Esophagus squamous epithelium (tissue), 5 donors: Measurements from ENCODE around the gene RBCK1. TPM values are rescaled to one million over a fixed set of nuclear protein-coding genes. Genes with fewer than 3 reads are reported as not detected.

Source experiments
- DNase-seq: peaks from one replicate; lab custom pipeline; 2025; lab: John Stamatoyannopoulos, UW
- H3K27ac ChIP-seq, 4 donors: fragments of 200-600 bp; sonication (generic); one replicate each; pipeline ENCODE4 v1.5.1; 2016 to 2019; ENCODE audit warnings: mild to moderate bottlenecking in 1 of 4
- H3K27me3 ChIP-seq, 4 donors: fragments of 200-600 bp; sonication (generic); 1 replicate in 3 of 4; 2 replicates in 1 of 4; pipeline versions ENCODE4 v1.5.1 to v1.6.0; 2017 to 2021; ENCODE audit warnings: antibody characterized with exemption in 1 of 4
- H3K36me3 ChIP-seq, 3 donors: fragments of 200-600 bp; sonication (generic); one replicate each; pipeline ENCODE4 v1.5.1; 2016 to 2019
- H3K4me1 ChIP-seq, 3 donors: fragments of 200-600 bp; sonication (generic); one replicate each; pipeline ENCODE4 v1.5.1; 2017 to 2019
- H3K4me3 ChIP-seq, 4 donors: fragments of 200-600 bp; sonication (generic); 1 replicate in 3 of 4; 2 replicates in 1 of 4; pipeline ENCODE4 v1.5.1; 2016 to 2019; ENCODE audit warnings: mild to moderate bottlenecking in 2 of 4, moderate library complexity in 1 of 4
- H3K9me3 ChIP-seq, 3 donors: fragments of 200-600 bp; sonication (generic); one replicate each; pipeline ENCODE4 v1.5.1; 2016 to 2019
- POLR2A ChIP-seq, 4 donors: fragments of 450-650 bp; IDR thresholded peaks; one replicate each; pipeline ENCODE4 v1.6.1; 2017; ENCODE audit warnings: antibody characterized with exemption in 4 of 4, mild to moderate bottlenecking in 4 of 4, moderate library complexity in 3 of 4
- WGBS, 2 donors: methylation state at CpG; one replicate each; pipeline ENCODE4 v1.1.5; 2018; 5-methylcytosine and 5-hydroxymethylcytosine counted together
- intact Hi-C: fragments of 100-400 bp; cut with DNase I; formaldehyde crosslinking; loops from one replicate; pipeline ENCODE4 v1.15.0; 2022
- small RNA-seq, 4 donors: library from RNA; depleted of rRNA; stranded (forward); fragments of <200 nt; gene quantifications; one replicate each; pipeline ENCODE3, GENCODE V24; 2016
- total RNA-seq, 4 donors: library from RNA; depleted of rRNA; stranded (reverse); fragments of >200 nt; gene quantifications; one replicate each; pipeline ENCODE4 v1.1.0, GENCODE V29; 2016
- TF ChIP-seq, protein P1 (sequence below), 6 experiments: fragments of 450-650 bp in 4 of 6; fragments of 200-600 bp in 2 of 6; sonication (generic) in 2 of 6; IDR thresholded peaks; one replicate each; pipeline ENCODE4 v1.5.1; 2016 to 2019; ENCODE audit warnings: antibody characterized with exemption in 6 of 6, mild to moderate bottlenecking in 4 of 6, moderate library complexity in 4 of 6
- donor health status: DM: yes; HTN: yes; CAD: no.

RBCK1 gene
- total RNA-seq, 4 donors from 2014 or later, result 46.9 to 79.8 (median 63.2) TPM

DNA sequence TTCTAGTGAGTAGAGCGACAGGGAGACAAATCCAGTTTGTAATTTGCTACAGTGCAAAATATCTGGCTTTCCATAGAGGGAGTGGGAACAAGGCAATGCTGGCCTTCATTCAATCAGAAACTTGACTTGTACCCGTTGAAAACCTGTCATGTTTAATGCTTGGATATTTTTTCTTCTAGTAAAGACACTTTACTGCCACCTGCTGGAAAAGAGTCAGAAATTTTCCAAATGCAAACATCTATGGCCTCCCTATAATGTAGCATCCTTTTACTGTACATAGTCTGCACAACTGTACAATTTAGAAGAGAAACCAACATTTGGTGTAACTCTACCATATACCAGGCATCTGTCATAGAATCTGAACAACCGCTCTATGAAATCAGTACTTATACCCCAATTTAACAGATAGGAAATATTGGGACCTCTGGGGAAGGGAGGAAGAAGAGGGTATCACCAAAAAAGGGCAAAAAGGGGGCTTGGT, 70.9 kb downstream of the RBCK1 start:
- WGBS, 2 donors, result 49 to 59% methylated on average over 3 of the region's 3 CpGs
- Histone ChIP-seq H3K27me3 (no peaks in the 10 kb centered on the region), H3K4me3 (no peak overlapping the region), H3K9me3 (no peaks in the 10 kb centered on the region), H3K36me3 (peaks cover 9 to 74% (median 9%) of the 10 kb centered on the region in 3 donors), H3K4me1 (peaks cover 0 to 21% (median 0%) of the 10 kb centered on the region in 3 donors), H3K27ac (no peak overlapping the region)
- intact Hi-C loops, result loop anchor here (5.0 kb wide), 1 partner anchor 127 kb away; no protein-coding TSS in a partner anchor
- TF ChIP-seq, protein P1, sequence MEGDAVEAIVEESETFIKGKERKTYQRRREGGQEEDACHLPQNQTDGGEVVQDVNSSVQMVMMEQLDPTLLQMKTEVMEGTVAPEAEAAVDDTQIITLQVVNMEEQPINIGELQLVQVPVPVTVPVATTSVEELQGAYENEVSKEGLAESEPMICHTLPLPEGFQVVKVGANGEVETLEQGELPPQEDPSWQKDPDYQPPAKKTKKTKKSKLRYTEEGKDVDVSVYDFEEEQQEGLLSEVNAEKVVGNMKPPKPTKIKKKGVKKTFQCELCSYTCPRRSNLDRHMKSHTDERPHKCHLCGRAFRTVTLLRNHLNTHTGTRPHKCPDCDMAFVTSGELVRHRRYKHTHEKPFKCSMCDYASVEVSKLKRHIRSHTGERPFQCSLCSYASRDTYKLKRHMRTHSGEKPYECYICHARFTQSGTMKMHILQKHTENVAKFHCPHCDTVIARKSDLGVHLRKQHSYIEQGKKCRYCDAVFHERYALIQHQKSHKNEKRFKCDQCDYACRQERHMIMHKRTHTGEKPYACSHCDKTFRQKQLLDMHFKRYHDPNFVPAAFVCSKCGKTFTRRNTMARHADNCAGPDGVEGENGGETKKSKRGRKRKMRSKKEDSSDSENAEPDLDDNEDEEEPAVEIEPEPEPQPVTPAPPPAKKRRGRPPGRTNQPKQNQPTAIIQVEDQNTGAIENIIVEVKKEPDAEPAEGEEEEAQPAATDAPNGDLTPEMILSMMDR (IDR thresholded peaks at IDR 0.05), result peak in 5 of 6 experiments; percentile 44 to 70 (median 61)
- no peak for TF ChIP-seq POLR2A (IDR thresholded peaks at IDR 0.05)
- DNase-seq, result no peak

DNA sequence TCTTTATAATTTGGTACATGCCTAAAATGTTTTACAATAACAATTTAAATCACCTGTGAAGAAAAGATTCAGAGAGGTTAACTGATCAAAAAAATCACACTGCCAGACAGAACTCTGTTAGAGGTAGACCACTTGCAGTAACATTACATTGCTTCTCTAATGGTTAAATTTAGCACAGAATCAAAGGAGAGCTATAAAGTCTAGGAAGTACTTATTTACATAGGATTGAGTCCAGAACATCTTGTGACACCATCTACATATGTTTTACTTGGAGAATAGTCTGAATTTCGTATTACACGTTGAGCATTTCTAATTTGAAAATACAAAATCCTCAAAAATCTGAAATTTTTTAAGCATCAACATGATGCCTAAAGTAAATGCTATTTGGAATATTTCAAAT, 71.4 kb downstream of the RBCK1 start:
- H3K4me3 ChIP-seq, result no peak overlapping the region
- H3K27me3 ChIP-seq, result no peaks in the 10 kb centered on the region
- H3K27ac ChIP-seq, result no peak overlapping the region
- no peak for TF ChIP-seq POLR2A (IDR thresholded peaks at IDR 0.05)
- TF ChIP-seq, protein P1 (IDR thresholded peaks at IDR 0.05), result no peak
- no peak for DNase-seq
- WGBS, 2 donors, result 66 to 69% methylated on average over 2 of the region's 2 CpGs
- H3K9me3 ChIP-seq, result no peaks in the 10 kb centered on the region
- intact Hi-C loops, result loop anchor here (5.0 kb wide), 1 partner anchor 127 kb away; no protein-coding TSS in a partner anchor
- H3K4me1 ChIP-seq, result peaks cover 0 to 21% (median 0%) of the 10 kb centered on the region in 3 donors
- peaks cover 9 to 79% (median 14%) of the 10 kb centered on the region in 3 donors for H3K36me3 ChIP-seq

DNA sequence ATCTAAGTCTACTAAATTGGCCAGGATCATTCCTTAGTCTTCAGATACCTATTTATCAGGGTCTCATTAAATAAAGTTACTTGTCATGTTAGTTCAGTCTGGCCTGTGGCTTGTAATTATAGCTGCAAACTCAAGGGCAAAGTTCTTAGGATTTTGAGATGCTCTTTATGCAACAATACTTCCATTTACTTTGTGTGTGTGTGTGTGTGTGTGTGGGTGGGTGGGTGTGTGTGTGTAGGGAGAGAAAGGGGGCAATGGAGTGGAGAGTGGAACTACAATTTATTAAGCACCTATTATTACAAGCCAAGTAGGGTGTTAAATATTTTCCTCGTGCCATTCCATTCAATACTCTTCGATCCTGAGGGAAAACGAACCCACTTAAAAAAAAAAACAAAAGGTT, 71.9 kb downstream of the RBCK1 start:
- peaks cover 0 to 18% (median 0%) of the 10 kb centered on the region in 3 donors for H3K4me1 ChIP-seq
- peaks cover 9 to 84% (median 15%) of the 10 kb centered on the region in 3 donors for H3K36me3 ChIP-seq
- no peak overlapping the region for H3K27ac ChIP-seq
- 55 to 74% methylated on average over 3 of the region's 3 CpGs for WGBS, 2 donors
- no peak overlapping the region for H3K4me3 ChIP-seq
- no peaks in the 10 kb centered on the region for H3K9me3 ChIP-seq
- DNase-seq, result no peak
- H3K27me3 ChIP-seq, result no peaks in the 10 kb centered on the region
- intact Hi-C loops, result no loop called here
- TF ChIP-seq, protein P1 (IDR thresholded peaks at IDR 0.05), result no peak
- no peak for TF ChIP-seq POLR2A (IDR thresholded peaks at IDR 0.05)

DNA sequence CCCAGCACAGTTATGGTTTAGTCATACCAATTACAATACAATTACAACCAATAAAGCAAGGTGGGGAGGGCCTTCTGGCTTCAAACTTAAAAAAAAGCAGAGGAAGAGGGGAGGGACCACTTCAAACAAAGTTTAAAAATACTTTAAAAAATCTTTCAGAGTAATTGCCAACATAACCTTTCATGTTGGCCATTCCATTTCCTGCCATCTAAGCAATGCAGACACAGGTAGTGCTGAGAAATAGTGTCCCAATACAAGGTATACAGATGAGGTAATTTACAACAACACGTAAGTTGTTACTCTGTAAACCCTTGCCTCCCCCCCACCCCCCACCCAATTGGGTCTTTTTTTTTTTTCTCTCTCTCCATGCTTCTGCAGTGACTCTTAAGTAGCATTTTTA, 73.1 kb downstream of the RBCK1 start:
- Histone ChIP-seq H3K4me3 (no peak overlapping the region), H3K27ac (no peak overlapping the region), H3K9me3 (no peaks in the 10 kb centered on the region), H3K4me1 (peaks cover 0 to 12% (median 0%) of the 10 kb centered on the region in 3 donors), H3K27me3 (no peaks in the 10 kb centered on the region), H3K36me3 (peaks cover 9 to 95% (median 19%) of the 10 kb centered on the region in 3 donors)
- WGBS, 2 donors, result 65 to 88% methylated on average over 1 of the region's 1 CpG
- intact Hi-C loops, result no loop called here
- no peak for TF ChIP-seq POLR2A (IDR thresholded peaks at IDR 0.05)
- TF ChIP-seq, protein P1 (IDR thresholded peaks at IDR 0.05), result no peak
- DNase-seq, result no peak

Small RNAs within 50 kb of the gene (small RNA-seq; reads per million reads assigned to genes)
- 0 reads per million in 4 donors for gene RF00019

Other genes with a start within 250 kb of the RBCK1 start
- not detected for gene DEFB128, start 218.6 kb upstream of the RBCK1 start, total RNA-seq
- gene DEFB129, start 181.0 kb upstream of the RBCK1 start, total RNA-seq, result not detected
- gene DEFB132, start 150.6 kb upstream of the RBCK1 start, total RNA-seq, result not detected
- gene C20orf96, start 117.5 kb upstream of the RBCK1 start, total RNA-seq, result 1 to 10 TPM in 2 of 4 donors, under 1 TPM in 2; 0.19 to 1.1 (median 0.89) TPM
- gene ZCCHC3, start 110.7 kb upstream of the RBCK1 start, total RNA-seq, result 10 to 100 TPM in 1 of 4 donors, 1 to 10 TPM in 3; 6.8 to 14.1 (median 9.2) TPM
- 1 to 10 TPM; 2.1 to 3.8 (median 3.3) TPM for gene SOX12, start 82.7 kb upstream of the RBCK1 start, total RNA-seq
- gene NRSN2, start 61.2 kb upstream of the RBCK1 start, total RNA-seq, result 10 to 100 TPM in 1 of 4 donors, 1 to 10 TPM in 3; 3.7 to 13.8 (median 7.2) TPM
- 10 to 100 TPM in 3 of 4 donors, 1 to 10 TPM in 1; 6.5 to 22.0 (median 11.9) TPM for gene TRIB3, start 27.5 kb upstream of the RBCK1 start, total RNA-seq
- gene TBC1D20, start 54.2 kb downstream of the RBCK1 start, total RNA-seq, result 10 to 100 TPM; 18.1 to 33.2 (median 26.0) TPM
- gene CSNK2A1, start 135.5 kb downstream of the RBCK1 start, total RNA-seq, result 10 to 100 TPM; 67.5 to 86.3 (median 78.9) TPM
- not detected for gene TCF15, start 202.0 kb downstream of the RBCK1 start, total RNA-seq
- gene SRXN1, start 244.9 kb downstream of the RBCK1 start, total RNA-seq, result 100 to 1,000 TPM in 3 of 4 donors, 10 to 100 TPM in 1; 73.4 to 158 (median 133) TPM